SK-N-MC (cell line): Measurements from ENCODE around the gene UBE2F.
A peak's percentile ranks its signal among the peaks of the same experiment; 100 is the strongest.
"Not testable (repeated sequence)": the region's sequence is repeated elsewhere in the genome, so short reads cannot be mapped to it uniquely, and the experiment has no call there.

Source experiments
- DNase-seq: peaks from one replicate; pipeline ENCODE4 v3.0.0-alpha.2; 2011; ENCODE audit warnings: low read depth, low spot score
- H3K27ac ChIP-seq: fragments of 200-600 bp; sonication (generic); 2 replicates; pipeline ENCODE4 v1.5.1; 2016; ENCODE audit warnings: mixed run types
- H3K36me3 ChIP-seq: fragments of 200-600 bp; sonication (generic); 2 replicates; pipeline ENCODE4 v1.6.1; 2017; ENCODE audit warnings: antibody characterized with exemption, low read length, mixed read lengths; ENCODE audit not compliant: insufficient read depth
- H3K4me3 ChIP-seq: fragments of 200-600 bp; sonication (generic); 2 replicates; pipeline ENCODE4 v1.5.1; 2016
- H3K9ac ChIP-seq: fragments of 200-600 bp; sonication (generic); 2 replicates; pipeline ENCODE4 v1.8.0; 2017; ENCODE audit warnings: mixed run types, mixed read lengths; ENCODE audit not compliant: insufficient read length
- H3K9me3 ChIP-seq: fragments of 200-600 bp; sonication (generic); 2 replicates; pipeline ENCODE4 v1.6.1; 2017; ENCODE audit warnings: low read depth, mild to moderate bottlenecking, antibody characterized with exemption, low read length, moderate library complexity, mixed read lengths
- EZH2 ChIP-seq: fragments of 200-600 bp; sonication (generic); IDR thresholded peaks from one replicate; pipeline ENCODE4 v1.6.1; 2017; ENCODE audit warnings: antibody characterized with exemption
- FOXP2 ChIP-seq: optimal IDR thresholded peaks from 2 replicates; pipeline ENCODE3; 2011; ENCODE audit warnings: mild to moderate bottlenecking, moderate library complexity; ENCODE audit not compliant: insufficient read depth; ENCODE audit errors: extremely low read length, control extremely low read depth
- POLR2AphosphoS5 ChIP-seq: IDR thresholded peaks from 2 replicates; pipeline ENCODE4 v1.6.1; 2012; ENCODE audit warnings: mild to moderate bottlenecking, low read depth, low read length, borderline replicate concordance

The UBE2F gene

DNA sequence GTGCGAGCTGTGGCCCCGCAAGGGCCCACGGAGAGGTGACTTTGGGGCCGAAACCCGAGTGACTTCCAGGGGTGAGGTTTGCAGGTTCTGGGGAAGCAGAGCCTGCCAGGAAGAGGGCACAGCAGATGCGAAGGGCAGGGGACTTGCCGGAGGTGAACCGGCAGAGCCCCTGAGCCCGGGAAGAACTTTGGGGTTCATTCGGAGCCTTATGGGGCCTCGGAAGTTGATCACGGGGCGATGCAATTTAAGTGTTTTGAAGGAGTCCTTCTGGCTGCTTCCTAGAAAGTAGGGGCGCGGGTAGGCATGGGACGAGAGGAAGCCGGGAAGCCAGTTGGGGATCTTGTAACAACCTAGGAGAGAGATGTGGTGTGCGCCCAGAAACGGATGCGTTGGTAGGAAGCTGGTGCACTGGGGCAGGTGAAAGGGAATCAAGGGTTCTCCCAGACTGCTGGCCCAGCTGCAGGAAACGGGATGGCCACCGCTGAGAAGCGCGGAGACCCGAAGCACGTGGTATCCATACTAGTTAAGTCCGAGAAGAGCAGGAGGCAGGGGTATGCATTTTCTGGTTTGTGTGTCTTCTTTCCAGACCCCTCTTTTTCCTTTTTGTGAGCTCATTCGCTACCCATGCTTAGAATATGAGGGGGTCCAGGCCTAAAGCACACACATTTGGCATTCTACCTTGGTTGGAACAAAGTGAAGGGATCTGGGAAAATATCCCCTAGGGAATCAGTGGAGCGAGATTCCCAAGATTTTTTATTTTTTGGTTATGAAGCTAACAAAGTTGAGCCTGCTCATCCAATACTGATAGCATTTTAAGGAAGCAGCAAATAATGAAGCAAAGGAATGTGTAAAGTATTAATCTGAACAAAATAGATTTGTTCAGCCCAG is 94.7 kb downstream of the UBE2F start:
- Histone ChIP-seq H3K9me3 (no peaks in the 10 kb centered on the region), H3K27ac (no peak overlapping the region), H3K9ac (peak overlapping the region; percentile 67), H3K36me3 (peaks cover 26% of the 10 kb centered on the region), H3K4me3 (peak overlapping the region; percentile 96)
- DNase-seq: no peak
- TF ChIP-seq FOXP2 (no peak), EZH2 (no peak), POLR2AphosphoS5 (no peak)

DNA sequence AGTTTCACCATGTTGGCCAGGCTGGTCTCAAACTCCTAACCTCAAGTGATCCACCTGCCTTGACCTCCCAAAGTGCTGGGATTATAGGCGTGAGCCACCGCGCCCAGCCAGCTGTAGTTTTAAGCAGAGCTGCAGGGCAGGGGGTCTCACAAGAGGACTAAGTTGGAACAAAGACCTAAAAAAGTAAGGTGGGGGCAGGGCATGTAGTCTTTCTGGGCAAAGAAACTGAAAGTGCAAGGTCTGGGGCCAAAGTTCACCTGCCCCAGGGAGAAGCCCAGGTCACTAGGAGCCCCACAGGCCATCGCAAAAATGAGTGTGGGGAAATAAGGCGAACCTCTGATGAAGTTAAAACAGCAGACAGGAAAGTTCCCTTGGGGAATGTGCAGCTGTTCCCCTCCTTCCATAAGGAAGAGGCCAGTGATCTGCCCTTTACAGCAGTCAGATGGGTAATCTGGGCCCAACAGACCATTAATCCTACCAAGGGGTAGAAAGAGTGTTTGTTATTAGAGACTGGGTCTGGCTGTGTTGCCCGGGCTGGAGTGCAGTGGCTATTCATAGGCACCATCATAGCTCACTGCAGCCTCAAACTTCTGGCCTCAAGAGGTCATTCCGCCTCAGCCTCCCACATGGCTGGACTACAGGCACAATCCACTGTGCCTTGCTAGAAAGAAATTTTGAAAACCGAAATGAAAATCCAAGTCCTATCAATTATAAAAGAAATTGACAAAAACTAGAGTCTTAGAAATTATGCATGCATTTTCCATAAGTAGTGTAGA is 96.8 kb downstream of the UBE2F start:
- Histone ChIP-seq H3K27ac (no peak overlapping the region), H3K4me3 (no peak overlapping the region), H3K9ac (no peak overlapping the region), H3K9me3 (no peaks in the 10 kb centered on the region), H3K36me3 (peaks cover 46% of the 10 kb centered on the region)
- TF ChIP-seq EZH2 (no peak), FOXP2 (no peak), POLR2AphosphoS5 (no peak)
- no peak for DNase-seq

DNA sequence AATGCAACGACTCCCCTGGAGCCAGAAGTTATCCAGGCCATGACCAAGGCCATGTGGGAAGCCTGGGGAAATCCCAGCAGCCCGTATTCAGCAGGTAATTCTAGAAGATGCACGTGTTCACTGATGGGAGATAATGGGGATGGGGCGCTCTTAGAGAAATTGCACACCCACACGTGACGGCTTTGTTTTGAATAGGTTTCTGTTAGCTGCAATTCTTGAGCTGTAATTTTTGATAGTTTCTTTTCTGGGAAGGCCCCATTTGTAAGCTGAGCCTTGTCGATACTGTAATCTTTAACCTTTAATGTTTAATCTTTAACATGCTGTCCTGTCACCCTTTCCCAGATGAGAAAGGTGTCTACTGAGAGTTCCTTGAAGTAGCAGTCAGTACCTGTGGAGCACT is 97.6 kb downstream of the UBE2F start:
- TF ChIP-seq FOXP2 (no peak), POLR2AphosphoS5 (no peak), EZH2 (no peak)
- H3K27ac ChIP-seq: no peak overlapping the region
- peaks cover 53% of the 10 kb centered on the region for H3K36me3 ChIP-seq
- no peak overlapping the region for H3K9ac ChIP-seq
- H3K4me3 ChIP-seq: no peak overlapping the region
- H3K9me3 ChIP-seq: no peaks in the 10 kb centered on the region
- DNase-seq: no peak

DNA sequence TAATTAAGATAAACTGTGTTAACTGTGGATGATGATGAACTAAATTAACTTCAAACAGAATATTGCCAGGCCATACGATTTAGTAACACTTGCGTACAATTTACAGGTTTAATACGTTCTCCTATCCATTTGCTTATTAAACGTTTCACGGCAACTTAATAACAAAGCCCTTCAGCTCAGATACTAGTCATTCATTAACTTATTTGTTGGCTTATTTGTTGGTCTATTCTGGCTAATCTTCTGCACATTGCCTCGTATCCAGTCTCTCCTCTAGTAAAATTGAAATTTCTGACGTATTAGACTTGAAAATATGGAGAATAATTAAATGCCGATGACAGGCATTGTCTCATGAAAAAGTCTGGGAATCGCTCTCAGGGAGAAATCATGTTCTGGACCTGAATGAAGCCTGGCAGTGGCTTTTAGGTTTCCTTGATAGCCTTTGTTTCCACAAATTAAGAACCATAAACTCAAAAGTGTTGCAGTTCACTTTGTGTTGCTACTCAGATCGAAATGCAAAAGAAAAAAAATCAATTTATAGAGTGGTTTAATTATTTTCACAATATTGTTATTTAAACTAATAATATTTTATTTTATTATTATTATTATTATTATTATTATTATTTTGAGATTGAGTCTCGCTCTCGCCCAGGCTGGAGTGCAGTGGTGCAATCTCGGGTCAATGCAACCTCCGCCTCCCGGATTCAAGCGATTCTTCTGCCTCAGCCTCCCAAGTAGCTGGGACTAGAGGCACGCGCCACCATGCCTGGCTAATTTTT is 98.4 kb downstream of the UBE2F start:
- no peak overlapping the region for H3K9ac ChIP-seq
- DNase-seq: no peak
- peaks cover 62% of the 10 kb centered on the region for H3K36me3 ChIP-seq
- no peaks in the 10 kb centered on the region for H3K9me3 ChIP-seq
- no peak overlapping the region for H3K27ac ChIP-seq
- TF ChIP-seq EZH2: no peak
- no peak for TF ChIP-seq FOXP2
- no peak for TF ChIP-seq POLR2AphosphoS5
- H3K4me3 ChIP-seq: no peak overlapping the region

DNA sequence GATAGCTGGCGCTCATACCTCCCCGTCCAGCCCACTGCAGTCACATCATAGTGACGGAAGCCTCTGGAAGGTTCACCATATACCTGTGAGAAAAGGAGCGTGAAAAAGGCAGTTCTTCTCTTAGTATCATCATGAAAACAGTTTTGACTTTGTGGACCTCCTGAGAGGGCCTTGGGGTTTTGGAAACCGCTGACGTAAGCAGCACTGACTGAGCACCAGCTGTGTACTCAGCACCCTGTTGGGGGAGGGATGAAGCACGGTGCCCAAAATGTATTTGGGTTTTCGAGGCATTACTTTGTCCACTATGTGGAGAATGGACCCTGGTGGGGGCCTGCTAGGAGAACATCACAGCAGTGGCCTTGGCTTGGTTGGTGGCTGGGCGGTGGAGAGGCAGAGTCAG is 99.4 kb downstream of the UBE2F start:
- no peak overlapping the region for H3K27ac ChIP-seq
- H3K36me3 ChIP-seq: peaks cover 71% of the 10 kb centered on the region
- H3K9me3 ChIP-seq: no peaks in the 10 kb centered on the region
- DNase-seq: no peak
- no peak overlapping the region for H3K9ac ChIP-seq
- TF ChIP-seq EZH2 (no peak), POLR2AphosphoS5 (no peak), FOXP2 (no peak)
- no peak overlapping the region for H3K4me3 ChIP-seq

DNA sequence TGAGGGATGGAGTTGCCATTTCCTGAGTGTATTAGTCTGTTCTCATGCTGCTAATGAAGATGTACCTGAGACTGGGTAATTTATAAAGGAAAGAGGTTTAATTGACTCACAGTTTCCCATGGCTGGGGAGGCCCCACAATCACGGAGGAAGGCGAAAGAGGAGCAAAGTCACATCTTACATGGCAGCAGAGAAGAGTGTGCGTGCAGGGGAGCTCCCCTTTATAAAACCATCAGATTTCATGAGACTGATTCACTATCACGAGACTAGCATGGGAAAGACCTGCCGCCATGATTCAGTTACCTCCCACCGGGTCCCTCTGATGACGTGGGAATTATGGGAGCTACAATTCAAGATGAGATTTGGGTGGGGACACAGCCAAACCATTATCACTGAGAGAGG is 99.9 kb downstream of the UBE2F start:
- not testable (repeated sequence) for H3K9ac ChIP-seq, DNase-seq, H3K4me3 ChIP-seq, H3K27ac ChIP-seq, H3K9me3 ChIP-seq
- H3K36me3 ChIP-seq: peaks cover 76% of the 10 kb centered on the region

DNA sequence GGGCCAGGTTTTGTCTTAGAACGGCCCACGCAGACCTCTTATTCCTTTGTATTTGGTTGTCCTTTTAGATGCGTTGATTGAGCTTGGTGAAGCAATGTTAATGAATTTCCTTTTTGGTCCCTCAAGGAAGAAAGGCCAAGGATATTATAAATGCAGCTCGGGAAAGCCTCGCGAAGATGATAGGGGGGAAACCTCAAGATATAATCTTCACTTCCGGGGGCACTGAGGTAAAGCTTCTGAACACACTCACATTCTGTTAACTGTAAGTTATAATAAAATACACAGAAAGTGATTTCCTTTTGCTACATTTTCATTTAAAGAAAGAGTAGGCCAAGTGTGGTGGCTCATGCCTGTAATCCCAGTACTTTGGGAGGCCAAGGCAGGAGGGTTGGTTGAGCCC is 101.1 kb downstream of the UBE2F start:
- no peak overlapping the region for H3K4me3 ChIP-seq
- no peak overlapping the region for H3K27ac ChIP-seq
- H3K9ac ChIP-seq: no peak overlapping the region
- H3K9me3 ChIP-seq: 0 out of 2 replicates have a peak, but pooled peaks cover 7% of the 10 kb centered on the region
- H3K36me3 ChIP-seq: peaks cover 88% of the 10 kb centered on the region
- DNase-seq: no peak
- TF ChIP-seq FOXP2: no peak
- TF ChIP-seq POLR2AphosphoS5: no peak

DNA sequence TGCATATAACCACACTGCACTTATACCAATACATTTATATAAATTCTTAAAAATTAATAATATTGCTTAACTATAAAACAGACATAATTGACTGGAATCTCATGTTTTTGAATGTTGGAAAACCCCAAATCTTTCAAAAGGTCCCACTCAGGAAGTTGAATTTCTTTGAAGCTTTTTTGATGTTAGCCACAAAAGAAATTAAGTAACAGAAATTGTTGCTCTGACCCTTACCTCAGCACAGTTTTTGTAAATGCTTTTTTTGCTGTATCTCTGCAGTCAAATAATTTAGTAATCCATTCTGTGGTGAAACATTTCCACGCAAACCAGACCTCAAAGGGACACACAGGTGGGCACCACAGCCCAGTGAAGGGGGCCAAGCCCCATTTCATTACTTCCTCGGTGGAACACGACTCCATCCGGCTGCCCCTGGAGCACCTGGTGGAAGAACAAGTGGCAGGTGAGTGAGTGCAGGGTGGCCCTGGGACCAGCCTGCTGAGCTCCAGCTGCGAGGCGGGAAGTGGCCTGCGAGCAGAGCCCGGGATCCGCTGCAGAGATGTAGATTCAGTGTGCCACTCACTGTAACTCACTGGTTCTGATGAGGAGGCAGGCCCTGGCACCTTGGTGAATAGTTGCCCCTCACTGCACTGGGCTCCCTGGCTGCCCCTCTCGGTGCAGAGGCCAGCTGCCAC is 102.4 kb downstream of the UBE2F start:
- TF ChIP-seq POLR2AphosphoS5: no peak
- no peak for TF ChIP-seq FOXP2
- TF ChIP-seq EZH2: no peak
- H3K27ac ChIP-seq: no peak overlapping the region
- 0 out of 2 replicates have a peak, but pooled peaks cover 9% of the 10 kb centered on the region for H3K9me3 ChIP-seq
- H3K4me3 ChIP-seq: no peak overlapping the region
- no peak overlapping the region for H3K9ac ChIP-seq
- DNase-seq: no peak
- H3K36me3 ChIP-seq: peaks cover 95% of the 10 kb centered on the region
